Activated naive CD8-positive, alpha-beta T cell treated with anti-CD3 and anti-CD28 coated beads for 36 hours (primary cell): ENCODE measurements around the gene PBX3. TPM values are rescaled to one million over a fixed set of nuclear protein-coding genes. Genes with fewer than 3 reads are reported as not detected.

Source experiments
- DNase-seq: peaks from one replicate; pipeline ENCODE4 v3.0.0; 2021
- H3K27ac Mint-ChIP-seq: one replicate; pipeline ENCODE4 v1.8.0; 2022; ENCODE audit warnings: mild to moderate bottlenecking, moderate library complexity, mixed read lengths
- H3K27me3 Mint-ChIP-seq: one replicate; pipeline ENCODE4 v1.8.0; 2022; ENCODE audit warnings: mild to moderate bottlenecking, mixed read lengths
- H3K36me3 Mint-ChIP-seq: one replicate; pipeline ENCODE4 v1.8.0; 2021; ENCODE audit warnings: mild to moderate bottlenecking, mixed read lengths
- H3K4me1 Mint-ChIP-seq: one replicate; pipeline ENCODE4 v1.8.0; 2021; ENCODE audit warnings: mixed read lengths
- H3K4me3 Mint-ChIP-seq: one replicate; pipeline ENCODE4 v1.8.0; 2022; ENCODE audit warnings: mild to moderate bottlenecking, moderate library complexity, mixed read lengths
- H3K9me3 Mint-ChIP-seq: one replicate; pipeline ENCODE4 v1.8.0; 2022; ENCODE audit warnings: mixed read lengths
- total RNA-seq, 2 experiments: library from RNA; stranded (reverse); gene quantifications; one replicate each; pipeline ENCODE4 v1.2.3, GENCODE V29; 2021

The PBX3 gene
- total RNA-seq, 2 experiments from 2014 or later: 14.6 to 14.9 TPM

- DNase-seq: no peak
- Mint-ChIP-seq H3K4me1 (no peaks in the 10 kb centered on the region), H3K9me3 (no peaks in the 10 kb centered on the region), H3K27me3 (no peaks in the 10 kb centered on the region), H3K27ac (no peak overlapping the region), H3K4me3 (no peak overlapping the region), H3K36me3 (no peaks in the 10 kb centered on the region)
Observed at GRCh38 chr9:125959951-125960619, 212.9 kb downstream of the PBX3 start.

GRCh38 chr9:125960626-125961025 is 213.5 kb downstream of the PBX3 start:
- Mint-ChIP-seq H3K36me3 (no peaks in the 10 kb centered on the region), H3K4me1 (no peaks in the 10 kb centered on the region), H3K27me3 (no peaks in the 10 kb centered on the region), H3K27ac (no peak overlapping the region), H3K4me3 (no peak overlapping the region), H3K9me3 (no peaks in the 10 kb centered on the region)
- no peak for DNase-seq

- no peak overlapping the region for H3K27ac Mint-ChIP-seq
- no peaks in the 10 kb centered on the region for H3K9me3 Mint-ChIP-seq
- H3K27me3 Mint-ChIP-seq: no peaks in the 10 kb centered on the region
- no peak for DNase-seq
- no peak overlapping the region for H3K4me3 Mint-ChIP-seq
- H3K4me1 Mint-ChIP-seq: no peaks in the 10 kb centered on the region
- H3K36me3 Mint-ChIP-seq: no peaks in the 10 kb centered on the region
Observed at GRCh38 chr9:125961072-125961471, 213.9 kb downstream of the PBX3 start.

- H3K4me3 Mint-ChIP-seq: no peak overlapping the region
- no peak for DNase-seq
- H3K27me3 Mint-ChIP-seq: no peaks in the 10 kb centered on the region
- no peaks in the 10 kb centered on the region for H3K9me3 Mint-ChIP-seq
- H3K27ac Mint-ChIP-seq: no peak overlapping the region
- H3K36me3 Mint-ChIP-seq: no peaks in the 10 kb centered on the region
- H3K4me1 Mint-ChIP-seq: peaks cover 3% of the 10 kb centered on the region
Observed at GRCh38 chr9:125963932-125964331, 216.8 kb downstream of the PBX3 start.

GRCh38 chr9:125964702-125965225 is 217.6 kb downstream of the PBX3 start:
- Mint-ChIP-seq H3K27ac (no peak overlapping the region), H3K27me3 (no peaks in the 10 kb centered on the region), H3K36me3 (no peaks in the 10 kb centered on the region), H3K9me3 (no peaks in the 10 kb centered on the region), H3K4me1 (peaks cover 3% of the 10 kb centered on the region), H3K4me3 (no peak overlapping the region)
- DNase-seq: no peak

GRCh38 chr9:125965477-125965876 is 218.3 kb downstream of the PBX3 start:
- Mint-ChIP-seq H3K27me3 (no peaks in the 10 kb centered on the region), H3K4me3 (no peak overlapping the region), H3K27ac (no peak overlapping the region), H3K9me3 (no peaks in the 10 kb centered on the region), H3K36me3 (no peaks in the 10 kb centered on the region), H3K4me1 (peaks cover 3% of the 10 kb centered on the region)
- no peak for DNase-seq

- DNase-seq: no peak
- no peaks in the 10 kb centered on the region for H3K36me3 Mint-ChIP-seq
- H3K27ac Mint-ChIP-seq: no peak overlapping the region
- H3K9me3 Mint-ChIP-seq: no peaks in the 10 kb centered on the region
- H3K4me1 Mint-ChIP-seq: peaks cover 3% of the 10 kb centered on the region
- no peak overlapping the region for H3K4me3 Mint-ChIP-seq
- no peaks in the 10 kb centered on the region for H3K27me3 Mint-ChIP-seq
Observed at GRCh38 chr9:125966466-125966865, 219.3 kb downstream of the PBX3 start.

GRCh38 chr9:125966959-125967711 is 220.0 kb downstream of the PBX3 start:
- no peaks in the 10 kb centered on the region for H3K27me3 Mint-ChIP-seq
- no peak overlapping the region for H3K4me3 Mint-ChIP-seq
- H3K36me3 Mint-ChIP-seq: no peaks in the 10 kb centered on the region
- no peak for DNase-seq
- peaks cover 3% of the 10 kb centered on the region for H3K4me1 Mint-ChIP-seq
- H3K27ac Mint-ChIP-seq: no peak overlapping the region
- H3K9me3 Mint-ChIP-seq: no peaks in the 10 kb centered on the region

GRCh38 chr9:125968714-125969374 is 221.7 kb downstream of the PBX3 start:
- Mint-ChIP-seq H3K27me3 (no peaks in the 10 kb centered on the region), H3K4me1 (peaks cover 3% of the 10 kb centered on the region), H3K4me3 (no peak overlapping the region), H3K27ac (no peak overlapping the region), H3K36me3 (no peaks in the 10 kb centered on the region), H3K9me3 (no peaks in the 10 kb centered on the region)
- no peak for DNase-seq

- Mint-ChIP-seq H3K36me3 (no peaks in the 10 kb centered on the region), H3K27ac (no peak overlapping the region), H3K4me1 (peaks cover 3% of the 10 kb centered on the region), H3K4me3 (no peak overlapping the region), H3K9me3 (no peaks in the 10 kb centered on the region), H3K27me3 (no peaks in the 10 kb centered on the region)
- no peak for DNase-seq
Observed at GRCh38 chr9:125969462-125969861, 222.3 kb downstream of the PBX3 start.

- DNase-seq: no peak
- Mint-ChIP-seq H3K4me3 (no peak overlapping the region), H3K27ac (no peak overlapping the region), H3K4me1 (peaks cover 3% of the 10 kb centered on the region), H3K27me3 (no peaks in the 10 kb centered on the region), H3K36me3 (no peaks in the 10 kb centered on the region), H3K9me3 (peaks cover under 1% of the 10 kb centered on the region)
Observed at GRCh38 chr9:125969868-125970267, 222.7 kb downstream of the PBX3 start.

- Mint-ChIP-seq H3K4me1 (peaks cover 3% of the 10 kb centered on the region), H3K36me3 (no peaks in the 10 kb centered on the region), H3K27ac (no peak overlapping the region), H3K27me3 (no peaks in the 10 kb centered on the region), H3K9me3 (peaks cover 3% of the 10 kb centered on the region), H3K4me3 (no peak overlapping the region)
- DNase-seq: no peak
Observed at GRCh38 chr9:125970340-125970739, 223.2 kb downstream of the PBX3 start.

- no peaks in the 10 kb centered on the region for H3K36me3 Mint-ChIP-seq
- no peak overlapping the region for H3K27ac Mint-ChIP-seq
- no peak overlapping the region for H3K4me3 Mint-ChIP-seq
- DNase-seq: no peak
- peaks cover 3% of the 10 kb centered on the region for H3K4me1 Mint-ChIP-seq
- H3K27me3 Mint-ChIP-seq: no peaks in the 10 kb centered on the region
- peaks cover 3% of the 10 kb centered on the region for H3K9me3 Mint-ChIP-seq
Observed at GRCh38 chr9:125971050-125971449, 223.9 kb downstream of the PBX3 start.

- Mint-ChIP-seq H3K4me3 (no peak overlapping the region), H3K27ac (no peak overlapping the region), H3K36me3 (no peaks in the 10 kb centered on the region), H3K4me1 (peaks cover under 1% of the 10 kb centered on the region), H3K27me3 (no peaks in the 10 kb centered on the region), H3K9me3 (peaks cover 3% of the 10 kb centered on the region)
- DNase-seq: no peak
Observed at GRCh38 chr9:125972012-125972729, 225.0 kb downstream of the PBX3 start.

GRCh38 chr9:125973547-125973946 is 226.4 kb downstream of the PBX3 start:
- H3K36me3 Mint-ChIP-seq: no peaks in the 10 kb centered on the region
- H3K9me3 Mint-ChIP-seq: peaks cover 4% of the 10 kb centered on the region
- no peak overlapping the region for H3K4me3 Mint-ChIP-seq
- no peak for DNase-seq
- H3K27ac Mint-ChIP-seq: no peak overlapping the region
- H3K4me1 Mint-ChIP-seq: no peaks in the 10 kb centered on the region
- peaks cover 5% of the 10 kb centered on the region for H3K27me3 Mint-ChIP-seq
